Nephron (organoid): ENCODE data around the gene COX7B.
"Not testable (repeated sequence)": the region's sequence is repeated elsewhere in the genome, so short reads cannot be mapped to it uniquely, and the experiment has no call there.

Experiments used
- H3K27ac Mint-ChIP-seq, 3 experiments: 2 replicates each; pipeline ENCODE4 v1.8.0; 2020; ENCODE audit warnings: mixed read lengths in 3 of 3, mild to moderate bottlenecking in 2 of 3, moderate library complexity in 1 of 3
- H3K27me3 Mint-ChIP-seq: 2 replicates; pipeline ENCODE4 v1.8.0; 2021; ENCODE audit warnings: low read depth, mild to moderate bottlenecking, moderate library complexity, mixed read lengths
- H3K36me3 Mint-ChIP-seq: 2 replicates; pipeline ENCODE4 v1.8.0; 2020; ENCODE audit warnings: low read depth, mixed read lengths
- H3K4me1 Mint-ChIP-seq: 2 replicates; pipeline ENCODE4 v1.8.0; 2020; ENCODE audit warnings: mixed read lengths
- H3K4me3 Mint-ChIP-seq, 3 experiments: 2 replicates each; pipeline ENCODE4 v1.8.0; 2020; ENCODE audit warnings: mild to moderate bottlenecking in 3 of 3, mixed read lengths in 3 of 3, moderate library complexity in 2 of 3
- H3K9me3 Mint-ChIP-seq: 2 replicates; pipeline ENCODE4 v1.8.0; 2020; ENCODE audit warnings: mixed read lengths
- TF ChIP-seq, protein P1 (sequence below), 3 experiments: fragments of 200-600 bp; sonication (generic); IDR thresholded peaks; one replicate each; pipeline ENCODE4 v1.5.0; 2021; ENCODE audit warnings: antibody characterized with exemption in 3 of 3; ENCODE audit not compliant: unreplicated experiment in 3 of 3

COX7B gene

DNA sequence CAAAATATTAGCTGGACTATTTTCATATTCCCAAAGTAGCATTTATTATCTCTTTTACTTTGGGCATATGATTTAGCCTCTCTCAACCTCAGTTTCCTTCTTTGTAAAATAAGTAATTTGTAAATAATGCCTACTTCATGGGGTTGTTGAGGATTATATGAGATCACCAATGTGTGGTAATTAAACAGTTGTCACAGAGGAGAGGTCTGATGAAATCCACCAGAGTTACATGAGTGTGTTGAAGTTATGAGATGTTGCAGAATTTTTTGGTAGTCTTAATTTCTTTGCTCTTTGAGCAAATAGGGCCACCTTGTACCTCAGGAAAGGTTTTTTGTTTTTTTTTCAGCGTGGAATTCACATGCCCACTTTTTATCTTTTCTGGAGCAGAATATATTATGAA, 1.4 kb downstream of the COX7B start:
- Mint-ChIP-seq H3K4me3 (peak overlapping the region; percentile 88 to 93 (median 92)), H3K27me3 (no peaks in the 10 kb centered on the region), H3K27ac (peak overlapping the region in 2 of 3 experiments; percentile 93 to 95), H3K4me1 (no peaks in the 10 kb centered on the region), H3K9me3 (peaks cover 9% of the 10 kb centered on the region), H3K36me3 (peaks cover 32% of the 10 kb centered on the region)
- TF ChIP-seq, protein P1, sequence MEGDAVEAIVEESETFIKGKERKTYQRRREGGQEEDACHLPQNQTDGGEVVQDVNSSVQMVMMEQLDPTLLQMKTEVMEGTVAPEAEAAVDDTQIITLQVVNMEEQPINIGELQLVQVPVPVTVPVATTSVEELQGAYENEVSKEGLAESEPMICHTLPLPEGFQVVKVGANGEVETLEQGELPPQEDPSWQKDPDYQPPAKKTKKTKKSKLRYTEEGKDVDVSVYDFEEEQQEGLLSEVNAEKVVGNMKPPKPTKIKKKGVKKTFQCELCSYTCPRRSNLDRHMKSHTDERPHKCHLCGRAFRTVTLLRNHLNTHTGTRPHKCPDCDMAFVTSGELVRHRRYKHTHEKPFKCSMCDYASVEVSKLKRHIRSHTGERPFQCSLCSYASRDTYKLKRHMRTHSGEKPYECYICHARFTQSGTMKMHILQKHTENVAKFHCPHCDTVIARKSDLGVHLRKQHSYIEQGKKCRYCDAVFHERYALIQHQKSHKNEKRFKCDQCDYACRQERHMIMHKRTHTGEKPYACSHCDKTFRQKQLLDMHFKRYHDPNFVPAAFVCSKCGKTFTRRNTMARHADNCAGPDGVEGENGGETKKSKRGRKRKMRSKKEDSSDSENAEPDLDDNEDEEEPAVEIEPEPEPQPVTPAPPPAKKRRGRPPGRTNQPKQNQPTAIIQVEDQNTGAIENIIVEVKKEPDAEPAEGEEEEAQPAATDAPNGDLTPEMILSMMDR (IDR thresholded peaks at IDR 0.05; ENCODE audit: unreplicated experiment in 3 of 3): no peak

DNA sequence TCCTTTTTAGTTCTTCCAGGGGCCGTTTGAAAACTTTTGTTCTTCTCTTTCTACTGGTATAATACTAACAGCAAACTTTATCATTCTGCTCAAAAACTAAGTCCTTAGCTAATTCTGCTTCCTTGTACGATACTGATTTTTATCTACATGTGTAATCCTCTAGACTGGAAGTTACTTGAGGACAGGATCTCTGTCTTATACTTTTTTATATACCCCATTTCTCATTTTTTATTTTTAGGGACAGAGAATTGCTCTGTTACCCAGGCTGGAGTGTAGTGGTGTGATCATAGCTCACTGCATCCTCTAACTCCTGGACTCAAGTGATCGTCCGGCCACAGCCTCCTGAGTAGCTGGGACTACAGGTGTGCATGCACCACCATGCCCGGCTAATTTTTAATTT, 2.2 kb downstream of the COX7B start:
- H3K9me3 Mint-ChIP-seq: peaks cover 9% of the 10 kb centered on the region
- no peaks in the 10 kb centered on the region for H3K27me3 Mint-ChIP-seq
- H3K27ac Mint-ChIP-seq: no peak overlapping the region
- H3K4me3 Mint-ChIP-seq: peak overlapping the region; percentile 88 to 93 (median 92)
- peaks cover 32% of the 10 kb centered on the region for H3K36me3 Mint-ChIP-seq
- H3K4me1 Mint-ChIP-seq: no peaks in the 10 kb centered on the region
- TF ChIP-seq, protein P1 (IDR thresholded peaks at IDR 0.05; ENCODE audit: unreplicated experiment in 3 of 3): no peak

DNA sequence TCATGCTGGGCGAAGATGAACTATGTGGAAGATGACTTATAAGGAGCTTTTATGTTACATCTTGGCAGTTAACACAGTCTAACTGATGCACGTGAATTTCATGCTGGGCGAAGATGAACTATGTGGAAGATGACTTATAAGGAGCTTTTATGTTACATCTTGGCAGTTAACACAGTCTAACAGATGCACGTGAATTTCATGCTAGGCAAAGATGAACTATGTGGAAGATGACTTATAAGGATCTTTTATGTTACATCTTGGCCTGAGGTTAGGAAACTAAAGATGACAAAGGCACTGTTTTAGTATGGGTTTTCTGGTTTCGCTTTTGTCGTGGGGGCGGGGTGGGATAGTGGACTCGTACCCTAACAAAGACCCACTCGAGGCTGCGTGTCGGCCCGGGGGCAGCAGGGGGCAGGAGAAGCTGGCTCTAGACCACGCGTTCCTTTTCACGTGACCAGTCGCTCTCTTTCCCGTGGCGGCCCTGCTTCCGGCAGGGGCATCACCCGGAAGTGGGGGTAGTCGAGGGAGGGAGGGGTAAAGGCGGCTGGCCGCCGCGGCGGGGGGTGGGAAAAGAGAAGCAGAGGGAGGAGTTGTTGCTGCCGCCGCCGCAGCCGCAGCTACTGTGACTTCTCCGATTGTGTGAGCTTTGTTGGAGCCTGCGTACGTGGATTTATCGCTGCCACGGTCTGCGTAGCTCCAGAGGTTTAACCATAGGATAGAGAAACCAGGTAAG, 11.0 kb downstream of the COX7B start, which contains the start of gene ATP7A:
ATP7A (plus strand) TSS at position 586 of the 733 bp plus-strand sequence. CDS start 60,949 bp downstream, outside the sequence.
- Mint-ChIP-seq H3K9me3 (no peaks in the 10 kb centered on the region), H3K4me3 (peak within 1 kb of the TSS; percentile 92 to 99 (median 96)), H3K4me1 (peaks cover 18% of the 10 kb centered on the region), H3K27me3 (no peaks in the 10 kb centered on the region), H3K27ac (peak within 1 kb of the TSS; percentile 94 to 96 (median 95)), H3K36me3 (no peaks in the 10 kb centered on the region)
- TF ChIP-seq, protein P1 (IDR thresholded peaks at IDR 0.05; ENCODE audit: unreplicated experiment in 3 of 3): peak; percentile 36 to 52 (median 41)

DNA sequence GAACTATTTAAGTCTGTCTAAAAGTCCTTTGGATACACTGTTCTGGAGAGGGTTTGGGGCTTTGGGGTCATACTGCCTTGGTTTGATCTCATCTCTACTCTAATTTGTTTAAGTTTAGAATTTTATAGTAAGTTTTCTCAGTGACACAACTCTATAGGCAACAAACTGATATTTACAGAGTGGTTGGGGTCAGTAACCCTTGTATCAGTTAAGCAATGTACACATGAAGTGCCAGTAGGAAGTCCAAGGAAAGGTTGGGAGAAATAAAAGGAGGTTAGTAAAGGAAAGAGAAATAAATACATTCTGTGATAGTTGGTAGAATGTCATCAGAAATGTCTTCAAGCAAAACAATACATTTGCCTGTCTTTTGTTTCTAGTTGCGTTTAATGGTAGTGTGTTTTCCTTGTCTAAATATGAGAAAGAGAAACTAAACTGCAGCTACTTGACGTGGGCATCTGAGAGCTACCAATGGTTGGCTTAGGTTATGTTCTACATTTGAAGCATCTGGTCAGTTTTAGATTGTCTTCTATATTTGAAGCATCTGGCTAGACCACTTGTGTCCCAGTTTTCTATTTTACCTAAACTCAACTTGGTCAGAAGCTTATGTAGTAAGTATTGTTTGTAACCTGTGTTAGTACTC, 18.1 kb downstream of the COX7B start:
- no peaks in the 10 kb centered on the region for H3K36me3 Mint-ChIP-seq
- no peaks in the 10 kb centered on the region for H3K27me3 Mint-ChIP-seq
- no peak overlapping the region for H3K27ac Mint-ChIP-seq
- H3K4me3 Mint-ChIP-seq: no peak overlapping the region
- peaks cover 9% of the 10 kb centered on the region for H3K4me1 Mint-ChIP-seq
- TF ChIP-seq, protein P1 (IDR thresholded peaks at IDR 0.05; ENCODE audit: unreplicated experiment in 3 of 3): no peak
- peaks cover 6% of the 10 kb centered on the region for H3K9me3 Mint-ChIP-seq

DNA sequence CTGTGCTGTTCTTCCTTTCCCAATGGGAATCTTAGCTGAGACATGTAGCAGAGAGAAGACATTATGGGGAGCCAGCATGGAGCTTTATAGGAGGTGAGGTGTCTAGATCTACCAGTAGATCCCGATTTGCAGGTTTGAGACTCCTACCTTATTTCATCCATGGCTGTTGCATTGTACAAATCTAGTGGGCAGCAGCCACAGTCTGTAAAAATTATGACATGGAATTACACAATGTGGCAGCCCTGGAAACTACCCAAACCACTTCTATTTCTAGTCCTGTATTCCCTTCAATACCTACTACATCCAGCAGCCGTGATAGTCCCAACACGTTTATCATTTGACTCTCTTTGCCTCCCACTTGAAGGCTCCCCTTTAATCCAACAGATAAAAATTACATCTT, 19.3 kb downstream of the COX7B start:
- no peaks in the 10 kb centered on the region for H3K27me3 Mint-ChIP-seq
- no peak overlapping the region for H3K4me3 Mint-ChIP-seq
- H3K9me3 Mint-ChIP-seq: peaks cover 6% of the 10 kb centered on the region
- TF ChIP-seq, protein P1 (IDR thresholded peaks at IDR 0.05; ENCODE audit: unreplicated experiment in 3 of 3): no peak
- no peaks in the 10 kb centered on the region for H3K4me1 Mint-ChIP-seq
- no peak overlapping the region for H3K27ac Mint-ChIP-seq
- H3K36me3 Mint-ChIP-seq: no peaks in the 10 kb centered on the region

DNA sequence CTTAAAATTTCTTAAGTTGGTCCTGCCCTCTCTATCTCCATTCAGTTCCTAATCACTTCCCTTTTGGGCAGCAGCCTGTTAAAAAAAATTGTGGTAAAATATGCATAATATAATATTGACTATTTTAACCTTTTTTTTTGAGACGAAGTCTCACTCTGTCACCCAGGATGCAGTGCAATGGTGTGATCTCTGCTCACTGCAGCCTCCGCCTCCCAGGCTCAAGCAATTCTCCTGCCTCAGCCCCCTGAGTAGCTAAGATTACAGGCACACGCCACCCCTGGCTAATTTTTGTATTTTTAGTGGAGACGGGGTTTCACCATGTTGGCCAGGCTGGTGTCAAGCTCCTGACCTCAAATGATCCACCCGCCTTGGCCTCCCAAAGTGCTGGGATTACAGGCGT, 20.1 kb downstream of the COX7B start:
- H3K27me3 Mint-ChIP-seq, H3K27ac Mint-ChIP-seq, H3K36me3 Mint-ChIP-seq, H3K9me3 Mint-ChIP-seq, H3K4me1 Mint-ChIP-seq, H3K4me3 Mint-ChIP-seq: not testable (repeated sequence)
